ENCODE measurements around the gene RASSF7. TPM values are rescaled to one million over a fixed set of nuclear protein-coding genes. Genes with fewer than 3 reads are reported as not detected.

Gene RASSF7
- total and polyA plus RNA-seq, 9 donors, result 4.7 to 163 (median 9.4) TPM; not detected in 1

GRCh38 chr11:584287-584686 is 23.5 kb downstream of the RASSF7 start:
- WGBS, 3 donors, result 93 to 95% (median 94%) methylated on average over 9 to 10 of the region's 10 CpGs
- no peak for TF ChIP-seq EP300 (IDR thresholded peaks at IDR 0.05)
- TF ChIP-seq CTCF (IDR thresholded peaks at IDR 0.05), result no peak
- TF ChIP-seq POLR2A (IDR thresholded peaks at IDR 0.05), result no peak
- intact Hi-C loops (cut with DNase I), result no loop called here
- no peaks in the 10 kb centered on the region for H3K9me3 ChIP-seq
- no peak overlapping the region for H3K27ac ChIP-seq
- no peaks in the 10 kb centered on the region for H3K27me3 ChIP-seq
- H3K36me3 ChIP-seq, result peaks cover 2% of the 10 kb centered on the region
- no peak overlapping the region for H3K4me3 ChIP-seq
- peaks cover 6% of the 10 kb centered on the region for H3K4me1 ChIP-seq (ENCODE audit: insufficient read depth)
- DNase-seq, result no peak

GRCh38 chr11:586376-587316 is 25.9 kb downstream of the RASSF7 start:
- intact Hi-C loops (cut with DNase I), result no loop called here
- H3K9me3 ChIP-seq, result no peaks in the 10 kb centered on the region
- H3K27ac ChIP-seq, result no peak overlapping the region
- DNase-seq, result no peak
- peaks cover 2% of the 10 kb centered on the region for H3K36me3 ChIP-seq
- no peaks in the 10 kb centered on the region for H3K4me1 ChIP-seq (ENCODE audit: insufficient read depth)
- WGBS, 3 donors, result 81 to 88% (median 81%) methylated on average over 32 of the region's 32 CpGs
- no peaks in the 10 kb centered on the region for H3K27me3 ChIP-seq
- no peak overlapping the region for H3K4me3 ChIP-seq
- no peak for TF ChIP-seq POLR2A (IDR thresholded peaks at IDR 0.05)
- no peak for TF ChIP-seq CTCF (IDR thresholded peaks at IDR 0.05)
- TF ChIP-seq EP300 (IDR thresholded peaks at IDR 0.05), result no peak

- intact Hi-C loops (cut with DNase I), result no loop called here
- Histone ChIP-seq H3K36me3 (no peaks in the 10 kb centered on the region), H3K4me1 (ENCODE audit: insufficient read depth) (no peaks in the 10 kb centered on the region), H3K27me3 (no peaks in the 10 kb centered on the region), H3K27ac (no peak overlapping the region), H3K4me3 (no peak overlapping the region), H3K9me3 (no peaks in the 10 kb centered on the region)
- TF ChIP-seq POLR2A (IDR thresholded peaks at IDR 0.05) (no peak), CTCF (IDR thresholded peaks at IDR 0.05) (no peak), EP300 (IDR thresholded peaks at IDR 0.05) (no peak)
- no peak for DNase-seq
- 65 to 73% (median 67%) methylated on average over 8 of the region's 8 CpGs for WGBS, 3 donors
These were observed 26.8 kb downstream of the RASSF7 start for GRCh38 chr11:587546-587945.

GRCh38 chr11:587978-588380 is 27.2 kb downstream of the RASSF7 start:
- TF ChIP-seq EP300 (IDR thresholded peaks at IDR 0.05) (no peak), CTCF (IDR thresholded peaks at IDR 0.05) (no peak), POLR2A (IDR thresholded peaks at IDR 0.05) (no peak)
- peak in 1 of 5 donors; percentile 49 for DNase-seq
- 20 to 39% (median 30%) methylated on average over 6 of the region's 6 CpGs for WGBS, 3 donors
- no peaks in the 10 kb centered on the region for H3K9me3 ChIP-seq
- H3K27me3 ChIP-seq, result no peaks in the 10 kb centered on the region
- no peaks in the 10 kb centered on the region for H3K4me1 ChIP-seq (ENCODE audit: insufficient read depth)
- intact Hi-C loops (cut with DNase I), result no loop called here
- H3K36me3 ChIP-seq, result no peaks in the 10 kb centered on the region
- no peak overlapping the region for H3K27ac ChIP-seq
- no peak overlapping the region for H3K4me3 ChIP-seq
